GM19467 (cell line): ENCODE measurements around the gene CEP55.
"Not testable (repeated sequence)": the region's sequence is repeated elsewhere in the genome, so short reads cannot be mapped to it uniquely, and the experiment has no call there.

Source experiments
- ATAC-seq: cut with Tn5 transposase; IDR thresholded peaks from one replicate; pipeline ENCODE4 v1.9.1; 2021; ENCODE audit warnings: mild to moderate bottlenecking, moderate library complexity; ENCODE audit not compliant: unreplicated experiment

Gene CEP55

DNA sequence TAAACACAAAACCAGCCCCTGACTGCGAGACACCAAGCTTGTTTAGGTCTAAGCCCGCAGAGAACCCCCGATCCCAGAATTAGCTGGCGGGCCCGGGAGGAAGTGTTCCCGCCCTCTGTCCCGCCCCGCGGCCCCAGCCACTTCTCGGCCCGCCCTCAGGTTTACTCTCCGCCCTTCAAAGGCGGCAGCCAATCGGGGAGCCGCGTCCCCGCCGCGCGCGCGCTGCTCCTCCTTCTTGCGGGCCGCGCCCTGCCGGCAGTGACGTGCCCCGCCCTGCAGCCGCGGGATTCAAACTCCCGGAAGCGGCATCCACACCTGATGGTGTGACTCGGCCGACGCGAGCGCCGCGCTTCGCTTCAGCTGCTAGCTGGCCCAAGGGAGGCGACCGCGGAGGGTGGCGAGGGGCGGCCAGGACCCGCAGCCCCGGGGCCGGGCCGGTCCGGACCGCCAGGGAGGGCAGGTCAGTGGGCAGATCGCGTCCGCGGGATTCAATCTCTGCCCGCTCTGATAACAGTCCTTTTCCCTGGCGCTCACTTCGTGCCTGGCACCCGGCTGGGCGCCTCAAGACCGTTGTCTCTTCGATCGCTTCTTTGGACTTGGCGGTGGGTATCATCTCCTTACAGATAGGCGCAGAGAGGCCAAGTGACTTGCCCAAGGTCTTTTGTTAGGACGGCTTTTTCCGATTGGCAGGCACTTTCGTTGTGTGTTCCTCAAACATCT lies at the start of gene CEP55:
TSS of gene CEP55 (plus strand) at position 291 of the 720 bp plus-strand sequence. CDS start 3,440 bp downstream, outside the sequence.
- peak; percentile 99 for ATAC-seq

- no peak for ATAC-seq
These were observed 49.4 kb upstream of the CEP55 start for GRCh38 chr10:93447019-93447418.

GRCh38 chr10:93447970-93448369 lies 48.4 kb upstream of the CEP55 start:
- ATAC-seq: no peak

DNA sequence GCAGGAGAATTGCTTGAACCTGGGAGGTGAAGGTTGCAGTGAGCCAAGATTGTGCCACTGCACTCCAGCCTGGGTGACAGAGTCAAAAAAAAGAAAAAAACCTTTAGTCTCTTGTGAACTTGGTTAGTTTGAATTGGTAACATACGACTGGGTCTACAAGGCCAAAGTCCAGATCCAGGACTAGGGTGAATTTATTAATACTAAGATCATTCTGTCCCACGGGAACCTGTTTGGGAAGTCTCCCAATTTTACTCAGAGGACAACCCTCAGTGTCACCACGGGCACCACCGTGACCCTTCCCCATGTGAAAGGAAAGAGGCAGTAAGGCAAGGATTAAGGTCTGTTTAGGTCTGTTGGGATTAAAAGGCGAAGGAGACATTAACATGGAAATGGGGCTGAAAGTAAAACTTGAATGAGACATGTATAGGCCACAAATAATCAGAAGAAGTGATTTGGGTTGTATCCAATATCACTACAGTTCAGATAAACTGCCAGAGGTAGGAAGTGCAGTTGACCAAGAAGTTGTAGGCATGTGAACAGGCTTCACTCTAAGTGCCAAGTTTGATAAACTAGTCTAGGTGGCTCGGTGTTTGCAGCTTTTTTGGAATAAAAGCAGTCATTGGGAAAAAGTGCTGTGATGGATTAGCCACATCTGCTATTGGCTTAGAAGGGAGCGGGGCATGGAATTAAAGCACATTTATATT lies 45.0 kb upstream of the CEP55 start:
- ATAC-seq: no peak

DNA sequence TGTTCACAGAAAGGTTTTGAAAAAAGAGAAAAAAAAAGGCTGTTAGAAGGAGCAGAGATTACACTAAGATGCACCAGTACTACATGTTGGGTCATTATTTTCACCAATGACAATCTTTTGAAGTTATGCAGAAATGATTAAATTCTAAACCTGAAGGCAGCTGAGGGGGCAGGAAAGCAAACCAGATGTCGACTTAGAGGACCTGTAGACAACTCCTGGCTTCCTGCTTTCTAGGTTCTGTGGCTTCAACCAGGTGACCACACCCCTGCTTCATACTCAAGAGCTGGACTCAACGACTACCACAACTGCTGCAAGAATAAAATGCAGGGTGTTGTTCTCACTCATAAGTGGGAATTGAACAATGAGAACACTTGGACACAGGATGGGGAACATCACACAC lies 44.3 kb upstream of the CEP55 start:
- ATAC-seq: no peak

DNA sequence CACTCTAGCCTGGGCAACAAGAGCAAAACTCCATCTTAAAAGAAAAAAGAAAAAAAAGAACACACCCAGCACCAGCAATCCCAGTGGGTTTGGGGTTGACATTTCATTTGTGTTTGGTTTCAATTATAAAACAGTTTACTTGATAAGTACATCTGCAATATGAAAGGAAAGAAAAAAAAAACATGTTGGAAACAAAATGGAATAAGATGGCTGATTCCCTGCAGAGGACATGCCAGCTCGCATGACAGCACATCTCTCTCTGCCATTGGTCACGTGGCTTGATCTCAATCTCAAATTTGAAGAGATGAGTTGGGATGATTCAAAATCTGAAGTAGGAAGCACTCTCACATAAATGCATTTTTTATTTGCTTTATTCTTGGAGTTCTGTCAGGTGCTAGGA lies 42.3 kb upstream of the CEP55 start:
- no peak for ATAC-seq

- ATAC-seq: no peak
These were observed 41.7 kb upstream of the CEP55 start for GRCh38 chr10:93454736-93455135.

DNA sequence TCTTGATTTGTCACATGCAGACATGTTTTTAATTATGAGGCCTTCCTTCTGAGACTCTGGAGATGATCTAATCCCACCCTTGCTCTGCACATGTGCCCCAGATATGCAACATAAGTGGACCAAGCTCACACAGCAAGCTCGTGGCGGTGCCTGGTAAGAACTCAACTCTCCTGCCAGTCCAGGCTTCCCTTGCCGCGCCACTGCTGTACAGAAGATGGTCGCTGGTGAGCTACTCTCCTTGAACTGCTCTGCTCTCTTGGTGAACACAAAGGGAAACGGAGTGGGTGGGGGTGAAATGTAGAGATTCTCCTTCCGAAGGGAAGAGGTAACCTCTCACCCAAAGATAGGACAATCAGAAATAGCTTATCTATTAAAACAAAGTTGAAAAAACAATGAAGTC lies 39.9 kb upstream of the CEP55 start:
- no peak for ATAC-seq

- ATAC-seq: no peak
These were observed 38.9 kb upstream of the CEP55 start for GRCh38 chr10:93457511-93457910.

DNA sequence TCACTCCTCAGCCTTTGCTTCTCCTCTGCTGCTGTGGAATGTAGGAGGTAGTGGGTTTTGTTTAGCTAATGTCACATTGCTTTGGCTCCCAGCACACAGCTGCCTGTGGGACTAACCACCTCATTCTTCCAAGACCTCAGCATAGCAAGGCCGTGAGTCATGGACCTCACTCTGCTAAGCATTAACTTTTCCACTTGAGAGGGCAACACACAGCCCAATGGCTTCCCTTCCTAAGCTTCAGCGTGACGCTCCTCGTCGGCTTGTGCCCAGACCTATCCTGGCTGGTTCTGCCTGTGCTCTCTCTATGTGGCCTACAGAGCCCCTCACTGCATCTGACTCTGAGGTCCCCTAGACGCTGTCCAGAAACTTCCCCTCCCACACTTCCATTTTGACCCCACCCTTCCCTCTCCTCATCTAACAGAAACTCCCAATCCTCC lies 37.6 kb upstream of the CEP55 start:
- no peak for ATAC-seq

- ATAC-seq: no peak
These were observed 36.9 kb upstream of the CEP55 start for GRCh38 chr10:93459466-93459865.

DNA sequence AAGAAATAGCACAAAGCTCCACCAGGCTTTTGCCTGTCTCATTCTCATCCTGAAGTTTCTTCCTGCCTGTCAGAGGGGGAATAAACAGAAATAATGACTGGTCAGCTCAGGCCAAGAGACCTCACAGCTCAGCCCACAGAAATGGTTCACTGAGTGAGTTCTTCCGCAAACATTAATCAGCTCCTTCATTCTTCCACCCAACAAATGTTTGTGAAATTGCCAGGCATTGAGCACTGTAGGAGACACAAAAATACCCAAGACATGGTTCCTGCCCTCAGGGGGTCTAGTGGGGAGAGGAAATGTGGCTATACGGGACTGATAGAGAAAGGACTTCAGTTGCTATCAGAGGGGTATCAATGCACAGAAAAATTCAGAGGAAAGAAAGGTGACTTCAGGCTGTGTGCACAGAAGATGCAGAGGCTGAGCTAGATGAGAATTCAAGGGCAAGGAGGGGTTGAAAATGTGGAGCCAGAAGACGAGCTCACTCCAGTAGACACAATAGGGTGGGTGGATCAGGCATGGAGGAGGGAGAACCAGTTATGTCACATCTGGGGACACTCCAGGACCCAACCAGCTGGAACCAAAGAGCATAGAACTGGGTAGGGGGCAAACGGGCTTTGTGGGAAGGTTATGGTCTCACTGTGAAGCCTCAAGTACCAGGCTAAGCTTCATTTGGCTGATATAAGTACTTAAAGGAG lies 35.2 kb upstream of the CEP55 start:
- ATAC-seq: no peak

DNA sequence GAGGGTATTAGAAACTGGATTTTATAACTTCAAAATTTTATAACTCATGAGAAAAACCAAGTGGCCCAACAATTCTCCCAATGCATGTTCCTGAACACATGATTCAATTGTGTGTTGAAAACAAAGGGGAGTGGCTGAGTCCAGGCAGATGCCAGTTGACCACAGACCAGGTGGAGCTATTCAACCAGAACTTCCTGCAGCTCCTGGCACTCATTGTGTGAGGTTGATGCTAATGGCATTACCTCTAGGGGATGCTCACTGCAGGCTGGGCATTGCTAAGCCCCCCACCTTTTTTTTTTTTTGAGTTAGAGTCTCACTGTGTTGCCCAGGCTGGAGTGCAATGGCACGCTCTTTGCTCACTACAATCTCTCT lies 34.6 kb upstream of the CEP55 start:
- no peak for ATAC-seq

GRCh38 chr10:93462371-93462770 lies 34.0 kb upstream of the CEP55 start:
- no peak for ATAC-seq

DNA sequence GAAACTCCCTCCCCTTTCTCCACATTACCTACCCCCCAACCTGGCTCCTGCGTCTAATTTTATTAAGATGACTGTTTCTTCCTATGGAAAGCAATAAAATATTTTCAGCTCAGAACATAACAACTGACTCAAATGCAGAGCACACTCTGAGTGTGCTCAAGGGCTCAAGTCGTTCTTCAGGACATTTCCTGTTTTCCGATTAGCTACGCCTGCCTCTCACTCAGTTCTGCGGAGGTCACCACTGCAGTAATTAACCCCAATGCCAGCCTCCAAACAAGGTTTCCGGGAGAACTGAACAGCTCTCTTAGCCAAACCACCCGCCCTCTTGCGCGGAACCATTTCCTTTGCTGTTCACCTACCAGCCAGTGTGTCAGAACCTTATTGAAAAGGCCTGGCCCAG lies 33.5 kb upstream of the CEP55 start:
- ATAC-seq: no peak

DNA sequence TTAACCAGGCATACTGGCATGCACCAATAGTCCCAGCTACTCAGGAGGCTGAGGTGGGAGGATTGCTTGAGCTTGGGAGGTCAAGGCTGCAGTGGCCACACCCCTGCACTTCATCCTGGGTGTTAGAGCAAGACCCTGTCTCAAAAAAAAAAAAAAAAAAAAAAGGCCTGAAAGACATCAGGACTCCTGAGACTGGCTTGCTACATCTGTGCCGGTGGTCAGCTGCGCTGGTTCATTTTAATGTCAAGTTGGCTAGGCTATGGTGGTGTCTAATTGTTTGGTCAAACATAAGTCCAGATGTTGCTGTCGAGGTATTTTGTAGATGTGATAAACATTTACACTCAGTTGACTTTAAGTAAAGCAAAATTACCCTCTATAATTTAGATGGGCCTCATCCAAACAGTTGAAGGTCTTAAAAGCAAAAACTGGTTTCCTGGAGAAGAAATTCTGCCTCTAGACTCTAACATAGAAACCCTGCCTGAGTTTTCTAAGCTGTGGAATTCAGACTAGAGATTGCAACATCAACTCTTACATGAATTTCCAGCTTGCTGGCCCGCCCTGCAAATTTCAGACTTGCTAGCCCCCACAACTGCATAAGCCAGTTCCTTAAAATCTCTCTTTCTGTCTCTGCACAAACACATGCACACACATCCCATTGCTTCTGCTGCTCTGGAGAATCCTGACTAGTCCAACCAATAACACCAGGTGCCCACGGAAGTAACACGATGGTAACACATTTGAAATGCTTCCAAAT lies 32.5 kb upstream of the CEP55 start:
- no peak for ATAC-seq

GRCh38 chr10:93464776-93465388 lies 31.5 kb upstream of the CEP55 start:
- ATAC-seq: no peak

GRCh38 chr10:93465806-93466675 lies 30.4 kb upstream of the CEP55 start:
- ATAC-seq: no peak

- ATAC-seq: not testable (repeated sequence)
These were observed 28.8 kb upstream of the CEP55 start for GRCh38 chr10:93467635-93468034.
